GM19025 (cell line): ENCODE measurements around the gene CROCC2.

Experiments
- ATAC-seq: cut with Tn5 transposase; IDR thresholded peaks from one replicate; pipeline ENCODE4 v1.9.1; 2021; ENCODE audit warnings: mild to moderate bottlenecking, low read depth, moderate library complexity; ENCODE audit not compliant: unreplicated experiment

Gene CROCC2

GRCh38 chr2:240904216-240905175, 1.6 kb upstream of the CROCC2 start:
- no peak for ATAC-seq

GRCh38 chr2:240905176-240905781, 857 bp upstream of the CROCC2 start:
- ATAC-seq = no peak

GRCh38 chr2:240906911-240907590, 915 bp downstream of the CROCC2 start:
- no peak for ATAC-seq

GRCh38 chr2:240909216-240909974, 3.3 kb downstream of the CROCC2 start:
- ATAC-seq = no peak

GRCh38 chr2:240911641-240912265, 5.6 kb downstream of the CROCC2 start:
- no peak for ATAC-seq

GRCh38 chr2:240912878-240913809, 7.0 kb downstream of the CROCC2 start:
- ATAC-seq = no peak

- no peak for ATAC-seq
Measured at GRCh38 chr2:240913810-240914644, 7.9 kb downstream of the CROCC2 start.

GRCh38 chr2:240914645-240915525, 8.7 kb downstream of the CROCC2 start:
- ATAC-seq = no peak

GRCh38 chr2:240915526-240916341, 9.6 kb downstream of the CROCC2 start:
- no peak for ATAC-seq

- ATAC-seq = no peak
Measured at GRCh38 chr2:240916571-240917008, 10.5 kb downstream of the CROCC2 start.

- ATAC-seq = no peak
Measured at GRCh38 chr2:240917009-240917683, 11.0 kb downstream of the CROCC2 start.

GRCh38 chr2:240917684-240918257, 11.6 kb downstream of the CROCC2 start:
- ATAC-seq = no peak

GRCh38 chr2:240918258-240919091, 12.3 kb downstream of the CROCC2 start:
- ATAC-seq = no peak

GRCh38 chr2:240919161-240919781, 13.1 kb downstream of the CROCC2 start:
- no peak for ATAC-seq
